OCI-LY1 (cell line): Measurements from ENCODE around the gene SPATA46.
"Not testable (repeated sequence)": the region's sequence is repeated elsewhere in the genome, so short reads cannot be mapped to it uniquely, and the experiment has no call there.

ENCODE experiments used
- H2AFZ ChIP-seq: fragments of 200-600 bp; sonication (generic), shearing (Covaris generic); 2 replicates; pipeline ENCODE4 v1.6.0; 2014; ENCODE audit warnings: antibody characterized with exemption, mild to moderate bottlenecking, low read length
- H3F3A ChIP-seq: fragments of 200-600 bp; sonication (generic), shearing (Covaris generic); 2 replicates; pipeline ENCODE4 v1.6.0; 2014; ENCODE audit warnings: mild to moderate bottlenecking, antibody characterized with exemption, low read length, moderate library complexity; ENCODE audit not compliant: insufficient read depth
- H3K27ac ChIP-seq: fragments of 200-600 bp; sonication (generic); 2 replicates; pipeline ENCODE4 v1.5.1; 2014; ENCODE audit warnings: low read length, mixed run types, mild to moderate bottlenecking, low read depth; ENCODE audit not compliant: poor library complexity, severe bottlenecking
- H3K27me3 ChIP-seq: fragments of 200-600 bp; sonication (generic); 2 replicates; pipeline ENCODE4 v1.6.0; 2014; ENCODE audit warnings: antibody characterized with exemption, mild to moderate bottlenecking, low read length, moderate library complexity; ENCODE audit not compliant: insufficient read depth
- H3K36me3 ChIP-seq: fragments of 200-600 bp; sonication (generic); 2 replicates; pipeline ENCODE4 v1.6.1; 2014; ENCODE audit warnings: mild to moderate bottlenecking, antibody characterized with exemption, low read length, moderate library complexity, mixed read lengths; ENCODE audit not compliant: insufficient read depth
- H3K4me1 ChIP-seq: fragments of 200-600 bp; sonication (generic); 2 replicates; pipeline ENCODE4 v1.5.1; 2014; ENCODE audit warnings: mild to moderate bottlenecking, low read length, moderate library complexity; ENCODE audit not compliant: insufficient read depth, severe bottlenecking
- H3K4me2 ChIP-seq: fragments of 200-600 bp; sonication (generic), shearing (Covaris generic); 2 replicates; pipeline ENCODE4 v1.6.1; 2014; ENCODE audit warnings: low read length
- H3K4me3 ChIP-seq: fragments of 200-600 bp; sonication (generic); 2 replicates; pipeline ENCODE4 v1.5.1; 2014; ENCODE audit warnings: low read length, low read depth, mild to moderate bottlenecking, mixed read lengths; ENCODE audit not compliant: poor library complexity, severe bottlenecking
- H3K79me2 ChIP-seq: fragments of 200-600 bp; shearing (Covaris generic); 2 replicates; pipeline ENCODE4 v1.6.1; 2016; ENCODE audit warnings: mixed run types, low read length, mixed read lengths; ENCODE audit not compliant: insufficient read depth
- H3K9ac ChIP-seq: fragments of 200-600 bp; sonication (generic), shearing (Covaris generic); 2 replicates; pipeline ENCODE4 v1.6.1; 2014; ENCODE audit warnings: mild to moderate bottlenecking, low read length, mixed read lengths
- H3K9me2 ChIP-seq: fragments of 200-600 bp; sonication (generic), shearing (Covaris generic); 2 replicates; pipeline ENCODE4 v1.6.1; 2014; ENCODE audit warnings: low read depth, mild to moderate bottlenecking, low read length, mixed read lengths
- H3K9me3 ChIP-seq: fragments of 200-600 bp; shearing (Covaris generic); 2 replicates; pipeline ENCODE4 v1.6.1; 2014; ENCODE audit warnings: low read length, mixed read lengths
- H4K20me1 ChIP-seq: fragments of 200-600 bp; sonication (generic), shearing (Covaris generic); 2 replicates; pipeline ENCODE4 v1.6.0; 2016; ENCODE audit warnings: mild to moderate bottlenecking, low read length; ENCODE audit not compliant: insufficient read depth
- CTCF ChIP-seq: fragments of 200-600 bp; sonication (generic), shearing (Covaris generic); IDR thresholded peaks from 2 replicates; pipeline ENCODE4 v1.5.1; 2017; ENCODE audit warnings: mild to moderate bottlenecking, antibody characterized with exemption, low read length, moderate library complexity, mixed read lengths
- EZH2 ChIP-seq: fragments of 200-600 bp; sonication (generic), shearing (Covaris generic); IDR thresholded peaks from 2 replicates; pipeline ENCODE4 v1.8.0; 2017; ENCODE audit warnings: borderline replicate concordance, mixed run types, mild to moderate bottlenecking, antibody characterized with exemption, low read length, moderate library complexity, mixed read lengths

Gene SPATA46

GRCh38 chr1:162420120-162420519 is 43.5 kb upstream of the SPATA46 start:
- Histone ChIP-seq H3K9me3 (no peaks in the 10 kb centered on the region), H3K9ac (no peak overlapping the region), H3K27ac (no peak overlapping the region), H3K79me2 (no peaks in the 10 kb centered on the region), H3K4me3 (no peak overlapping the region), H4K20me1 (no peaks in the 10 kb centered on the region), H3K4me1 (no peaks in the 10 kb centered on the region), H3K9me2 (no peaks in the 10 kb centered on the region), H3K36me3 (no peaks in the 10 kb centered on the region), H3K27me3 (no peaks in the 10 kb centered on the region), H3K4me2 (no peak overlapping the region), H2AFZ (no peak overlapping the region), H3F3A (no peaks in the 10 kb centered on the region)
- TF ChIP-seq CTCF = no peak
- TF ChIP-seq EZH2 = no peak

- H4K20me1 ChIP-seq, H3K9me2 ChIP-seq, H3K27ac ChIP-seq, H3K4me1 ChIP-seq, H3F3A ChIP-seq, H2AFZ ChIP-seq, H3K36me3 ChIP-seq, H3K27me3 ChIP-seq, H3K4me2 ChIP-seq, H3K9me3 ChIP-seq, H3K4me3 ChIP-seq, H3K9ac ChIP-seq, H3K79me2 ChIP-seq: not testable (repeated sequence)
These were observed 42.8 kb upstream of the SPATA46 start for GRCh38 chr1:162419450-162419931.

GRCh38 chr1:162418584-162418983 is 41.9 kb upstream of the SPATA46 start:
- H3K4me2 ChIP-seq, H4K20me1 ChIP-seq: not testable (repeated sequence)

GRCh38 chr1:162417650-162418049 is 41.0 kb upstream of the SPATA46 start:
- Histone ChIP-seq H3K9me3 (no peaks in the 10 kb centered on the region), H3K9ac (no peak overlapping the region), H3K27me3 (no peaks in the 10 kb centered on the region), H3K4me1 (no peaks in the 10 kb centered on the region), H3K79me2 (no peaks in the 10 kb centered on the region), H3F3A (no peaks in the 10 kb centered on the region), H2AFZ (no peak overlapping the region), H3K9me2 (no peaks in the 10 kb centered on the region), H4K20me1 (no peaks in the 10 kb centered on the region), H3K36me3 (no peaks in the 10 kb centered on the region), H3K4me3 (no peak overlapping the region), H3K4me2 (no peak overlapping the region), H3K27ac (no peak overlapping the region)
- TF ChIP-seq CTCF = no peak
- no peak for TF ChIP-seq EZH2

More at GRCh38 chr1:162418584-162418983, 41.9 kb upstream of the SPATA46 start:
- not testable (repeated sequence) for H3K79me2 ChIP-seq, H3K4me3 ChIP-seq, H3F3A ChIP-seq, H3K36me3 ChIP-seq, H2AFZ ChIP-seq, H3K27me3 ChIP-seq, H3K9ac ChIP-seq, H3K9me3 ChIP-seq, H3K9me2 ChIP-seq, H3K4me1 ChIP-seq, H3K27ac ChIP-seq
